A673 (cell line): ENCODE data around the gene LPP. TPM values are rescaled to one million over a fixed set of nuclear protein-coding genes. Genes with fewer than 3 reads are reported as not detected.

Experiments used
- BruUV-seq: library from RNA; stranded (reverse); fragments of 400-500 nt; replicated peaks from 2 replicates; lab custom pipeline; 2021; lab: Mats Ljungman, UMichigan
- CTCF ChIA-PET: fragments of 300-600 bp; sonication (Branson Sonifier 250); formaldehyde crosslinking; loops from one replicate; lab custom pipeline; 2022; ENCODE audit warnings: antibody characterized with exemption; lab: Charles Lee
- POLR2A ChIA-PET: fragments of 300-600 bp; sonication (Branson Sonifier 250); formaldehyde crosslinking; loops from one replicate; lab custom pipeline; 2022; ENCODE audit warnings: antibody characterized with exemption; ENCODE audit not compliant: low non-redundant PET; lab: Charles Lee
- DNase-seq: peaks from one replicate; pipeline ENCODE4 v3.0.0-alpha.2; 2015; ENCODE audit warnings: low spot score
- H3K27ac ChIP-seq: fragments of 200-600 bp; sonication (generic); 2 replicates; pipeline ENCODE4 v1.5.1; 2016; ENCODE audit warnings: mixed run types, low read depth, mild to moderate bottlenecking, mixed read lengths, antibody characterized with exemption, low read length; ENCODE audit not compliant: poor library complexity, severe bottlenecking
- H3K27me3 ChIP-seq: fragments of 200-600 bp; sonication (generic); replicated peaks from 2 replicates; pipeline ENCODE4 v1.6.1; 2017; ENCODE audit warnings: mixed run types, low read depth, mild to moderate bottlenecking, mixed read lengths, antibody characterized with exemption, low read length; ENCODE audit not compliant: insufficient read depth, poor library complexity
- H3K36me3 ChIP-seq: fragments of 200-600 bp; sonication (generic); 2 replicates; pipeline ENCODE4 v1.6.1; 2016; ENCODE audit warnings: mixed run types, mild to moderate bottlenecking, mixed read lengths, antibody characterized with exemption, low read length; ENCODE audit not compliant: insufficient read depth, poor library complexity, severe bottlenecking
- H3K4me1 ChIP-seq: fragments of 200-600 bp; sonication (generic); 2 replicates; pipeline ENCODE4 v1.6.1; 2017; ENCODE audit warnings: mixed run types, mild to moderate bottlenecking, mixed read lengths, antibody characterized with exemption, low read length; ENCODE audit not compliant: insufficient read depth, poor library complexity, severe bottlenecking
- H3K4me3 ChIP-seq: fragments of 200-600 bp; sonication (generic); 2 replicates; pipeline ENCODE4 v1.5.1; 2016; ENCODE audit warnings: low read depth, mixed run types, mild to moderate bottlenecking, mixed read lengths, low read length; ENCODE audit not compliant: poor library complexity, severe bottlenecking
- H3K9me3 ChIP-seq: fragments of 200-600 bp; sonication (generic); 2 replicates; pipeline ENCODE4 v1.6.1; 2016; ENCODE audit warnings: mixed run types, low read depth, mild to moderate bottlenecking, mixed read lengths, antibody characterized with exemption, low read length; ENCODE audit not compliant: poor library complexity, severe bottlenecking
- CTCF ChIP-seq: fragments of 300-800, 200-600 bp; sonication (generic); conservative IDR thresholded peaks from 2 replicates; pipeline ENCODE4 v1.5.1; 2017; ENCODE audit warnings: low read depth, mild to moderate bottlenecking, antibody characterized with exemption, low read length, moderate library complexity, mixed read lengths
- EZH2 ChIP-seq: fragments of 200-600 bp; sonication (generic); IDR thresholded peaks from 2 replicates; pipeline ENCODE4 v1.6.1; 2017; ENCODE audit warnings: borderline replicate concordance, low read depth, mild to moderate bottlenecking, mixed read lengths, antibody characterized with exemption, low read length; ENCODE audit not compliant: poor library complexity, severe bottlenecking
- intact Hi-C: fragments of 100-400 bp; cut with micrococcal nuclease; formaldehyde crosslinking; loops from one replicate; pipeline ENCODE4 v1.10.0; 2022; ENCODE audit not compliant: unreplicated experiment
- total RNA-seq: library from RNA; stranded (reverse); gene quantifications from 2 replicates; pipeline ENCODE4 v1.2.3, GENCODE V29; 2021

LPP gene
- total RNA-seq, 1 experiment from 2014 or later: 39.7 TPM

DNA sequence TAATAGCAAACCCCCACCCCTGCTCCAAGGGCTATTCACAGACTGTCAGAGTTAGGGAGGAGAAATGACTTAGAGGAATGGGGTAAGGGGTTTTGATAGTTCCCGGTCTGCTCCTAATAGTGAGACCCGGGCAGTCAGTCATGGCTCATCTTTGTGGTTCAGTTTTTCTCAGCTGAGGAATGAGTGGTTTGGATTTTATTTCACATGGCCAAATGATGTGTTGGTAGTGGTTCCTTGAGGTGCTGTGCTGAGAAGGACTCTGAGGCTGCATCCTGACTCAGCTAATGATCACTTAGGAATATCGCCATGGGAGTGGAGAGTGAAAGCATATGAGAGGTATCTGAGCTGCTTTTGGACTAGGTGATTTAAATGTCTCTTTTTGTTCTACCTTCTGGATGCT is 80.2 kb downstream of the LPP start:
- TF ChIP-seq EZH2 (no peak), CTCF (no peak)
- Histone ChIP-seq H3K9me3 (no peaks in the 10 kb centered on the region), H3K36me3 (no peaks in the 10 kb centered on the region), H3K27ac (no peak overlapping the region), H3K4me3 (no peak overlapping the region), H3K4me1 (peaks cover 11% of the 10 kb centered on the region), H3K27me3 (no peaks in the 10 kb centered on the region)
- no TSS peak for BruUV-seq
- DNase-seq: no peak
- intact Hi-C loops: no loop called here
- ChIA-PET POLR2A (interaction anchor here (0.6 kb wide), 1 partner anchor 29 kb away, joined by 4 read pairs; no protein-coding TSS in a partner anchor), CTCF (no interaction called here)

- intact Hi-C loops: no loop called here
- TF ChIP-seq EZH2 (no peak), CTCF (no peak)
- Histone ChIP-seq H3K9me3 (no peaks in the 10 kb centered on the region), H3K27me3 (no peaks in the 10 kb centered on the region), H3K27ac (no peak overlapping the region), H3K36me3 (no peaks in the 10 kb centered on the region), H3K4me3 (no peak overlapping the region), H3K4me1 (peaks cover under 1% of the 10 kb centered on the region)
- ChIA-PET POLR2A (no interaction called here), CTCF (no interaction called here)
- no peak for DNase-seq
- no TSS peak for BruUV-seq
These were observed 82.3 kb downstream of the LPP start for GRCh38 chr3:188236271-188236670.

DNA sequence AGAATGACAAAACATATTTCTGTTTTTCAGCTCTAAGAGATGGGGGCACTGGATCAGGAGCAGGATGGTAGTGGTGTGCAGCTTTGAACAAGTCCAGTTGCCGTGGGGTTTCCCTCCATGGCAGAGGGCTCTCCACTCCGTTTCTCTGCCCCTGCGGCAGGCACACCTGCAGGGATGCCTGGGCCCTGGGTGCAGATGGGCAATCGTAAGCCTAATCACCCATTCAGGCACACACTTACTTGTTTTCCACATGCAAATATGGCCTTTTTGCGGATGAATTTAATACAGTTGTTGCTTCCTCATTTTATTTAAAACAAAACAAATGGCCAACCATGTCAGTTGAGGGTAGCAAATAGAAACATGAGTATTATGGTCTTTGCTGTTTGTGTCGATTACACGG is 85.1 kb downstream of the LPP start:
- no peaks in the 10 kb centered on the region for H3K36me3 ChIP-seq
- no peaks in the 10 kb centered on the region for H3K9me3 ChIP-seq
- ChIA-PET CTCF (no interaction called here), POLR2A (no interaction called here)
- H3K27ac ChIP-seq: no peak overlapping the region
- BruUV-seq: no TSS peak
- peaks cover 5% of the 10 kb centered on the region for H3K4me1 ChIP-seq
- DNase-seq: no peak
- H3K27me3 ChIP-seq: no peaks in the 10 kb centered on the region
- no peak for TF ChIP-seq CTCF
- no peak for TF ChIP-seq EZH2
- no peak overlapping the region for H3K4me3 ChIP-seq
- intact Hi-C loops: no loop called here
